GM18858 (cell line): ENCODE data around the gene ATF6B.

Experiments
- ATAC-seq: cut with Tn5 transposase; IDR thresholded peaks from one replicate; pipeline ENCODE4 v1.9.1; 2021; ENCODE audit not compliant: unreplicated experiment

Gene ATF6B

GRCh38 chr6:32132110-32132509 is 4.1 kb upstream of the ATF6B start:
- no peak for ATAC-seq

GRCh38 chr6:32131439-32131948 is 3.4 kb upstream of the ATF6B start:
- ATAC-seq = no peak

- no peak for ATAC-seq
Observed at GRCh38 chr6:32129297-32130088, 1.4 kb upstream of the ATF6B start.

- ATAC-seq = no peak
Observed at GRCh38 chr6:32128751-32129296, 778 bp upstream of the ATF6B start.

GRCh38 chr6:32127409-32127716 is 683 bp downstream of the ATF6B start:
- ATAC-seq = no peak

GRCh38 chr6:32126880-32127279 is 1.2 kb downstream of the ATF6B start:
- no peak for ATAC-seq

- no peak for ATAC-seq
Observed at GRCh38 chr6:32123681-32124080, 4.4 kb downstream of the ATF6B start.

GRCh38 chr6:32120573-32121059 is 7.4 kb downstream of the ATF6B start:
- ATAC-seq = no peak

- no peak for ATAC-seq
Observed at GRCh38 chr6:32118782-32119628, 9.0 kb downstream of the ATF6B start.

GRCh38 chr6:32117461-32117860 is 10.6 kb downstream of the ATF6B start:
- ATAC-seq = no peak

- no peak for ATAC-seq
Observed at GRCh38 chr6:32116674-32117073, 11.4 kb downstream of the ATF6B start.

GRCh38 chr6:32115623-32116022 is 12.4 kb downstream of the ATF6B start:
- ATAC-seq = no peak

GRCh38 chr6:32114796-32115195 is 13.2 kb downstream of the ATF6B start:
- ATAC-seq = no peak

GRCh38 chr6:32113386-32114352 is 14.4 kb downstream of the ATF6B start:
- no peak for ATAC-seq

- ATAC-seq = no peak
Observed at GRCh38 chr6:32112431-32112980, 15.5 kb downstream of the ATF6B start.

- ATAC-seq = no peak
Observed at GRCh38 chr6:32111424-32112066, 16.5 kb downstream of the ATF6B start.

- ATAC-seq = no peak
Observed at GRCh38 chr6:32110632-32111031, 17.4 kb downstream of the ATF6B start.

- no peak for ATAC-seq
Observed at GRCh38 chr6:32109765-32110160, 18.3 kb downstream of the ATF6B start.

GRCh38 chr6:32109114-32109764 is 18.8 kb downstream of the ATF6B start, which contains the start of gene TNXB:
Gene TNXB (minus strand): TSS chr6:32109338. CDS start chr6:32098198, 11,140 bp downstream.
- no peak for ATAC-seq
